ENCODE results near the gene SSBP2.
"Not testable (repeated sequence)": the region's sequence is repeated elsewhere in the genome, so short reads cannot be mapped to it uniquely, and the experiment has no call there.

SSBP2 gene

DNA sequence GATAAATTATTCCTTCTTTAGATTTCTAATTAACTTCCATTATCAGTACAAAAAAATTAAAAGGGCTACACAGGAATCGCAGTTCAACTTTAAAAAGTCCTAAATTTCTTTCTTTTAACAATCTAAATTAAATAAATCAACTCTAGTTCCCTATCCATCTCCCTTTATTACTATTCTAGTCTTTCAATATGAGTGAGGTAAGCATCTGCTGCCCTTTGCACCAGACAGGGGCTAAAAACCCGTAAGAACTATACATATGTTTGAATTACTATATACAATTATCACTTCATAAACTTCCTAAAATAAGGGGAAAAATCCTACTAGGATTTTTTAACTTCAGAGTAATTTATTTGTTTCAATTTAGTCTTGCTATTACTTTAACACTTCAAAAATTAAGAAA is 145.6 kb downstream of the SSBP2 start:
- DNase-seq (ENCODE audit: low read depth in 2 of 3, low spot score in 2 of 3) = no peak

DNA sequence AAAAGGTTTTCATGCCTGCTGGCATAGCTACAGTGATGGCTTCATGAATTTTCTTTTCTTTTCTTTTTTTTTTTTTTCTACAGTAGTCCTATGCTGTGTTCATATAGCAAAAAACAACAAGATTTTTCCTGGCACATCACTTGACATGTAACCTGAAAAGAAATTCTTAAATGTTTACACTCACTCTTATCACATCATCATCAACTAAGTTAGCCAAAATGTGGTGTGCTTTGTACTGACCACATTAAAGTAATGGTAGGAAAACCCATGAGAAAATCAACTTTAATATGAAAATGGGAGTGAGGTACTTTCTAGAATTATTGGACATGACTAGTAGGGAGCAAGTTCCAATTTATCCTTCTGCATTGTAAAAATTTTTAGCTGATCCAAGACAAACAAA is 146.7 kb downstream of the SSBP2 start:
- DNase-seq (ENCODE audit: low read depth in 2 of 3, low spot score in 2 of 3) = no peak

DNA sequence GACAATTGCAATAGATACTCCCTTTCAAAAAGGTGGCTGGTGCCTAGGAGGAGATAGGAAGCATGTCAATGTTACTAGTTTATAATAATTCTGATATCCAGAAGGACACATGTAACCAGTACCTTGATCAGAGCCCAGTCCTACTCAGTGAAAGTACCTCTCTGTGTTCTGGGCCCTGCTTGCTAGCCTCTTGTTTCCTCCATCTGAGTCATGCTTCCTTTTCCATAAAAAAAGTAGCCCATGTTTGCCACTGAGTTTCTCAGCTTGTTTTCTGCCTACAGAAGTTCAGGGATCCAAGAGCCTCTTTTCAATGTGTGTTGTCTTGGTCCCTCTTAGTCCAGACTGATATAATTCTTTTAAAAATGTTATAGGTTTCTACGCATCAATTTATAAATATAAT is 149.0 kb downstream of the SSBP2 start:
- no peak for DNase-seq (ENCODE audit: low read depth in 2 of 3, low spot score in 2 of 3)

DNA sequence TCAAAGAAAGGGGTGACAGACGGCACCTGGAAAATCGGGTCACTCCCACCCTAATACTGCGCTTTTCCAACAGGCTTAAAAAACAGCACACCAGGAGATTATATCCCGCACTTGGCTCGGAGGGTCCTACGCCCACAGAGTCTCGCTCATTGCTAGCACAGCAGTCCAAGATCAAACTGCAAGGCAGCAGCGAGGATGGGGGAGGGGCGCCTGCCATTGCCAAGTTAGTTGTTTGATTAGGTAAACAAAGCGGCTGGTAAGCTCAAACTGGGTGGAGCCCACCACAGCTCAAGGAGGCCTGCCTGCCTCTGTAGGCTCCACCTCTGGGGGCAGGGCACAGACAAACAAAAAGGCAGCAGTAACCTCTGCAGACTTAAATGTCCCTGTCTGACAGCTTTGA is 158.8 kb downstream of the SSBP2 start:
- not testable (repeated sequence) for DNase-seq (ENCODE audit: low read depth in 2 of 3, low spot score in 2 of 3)

DNA sequence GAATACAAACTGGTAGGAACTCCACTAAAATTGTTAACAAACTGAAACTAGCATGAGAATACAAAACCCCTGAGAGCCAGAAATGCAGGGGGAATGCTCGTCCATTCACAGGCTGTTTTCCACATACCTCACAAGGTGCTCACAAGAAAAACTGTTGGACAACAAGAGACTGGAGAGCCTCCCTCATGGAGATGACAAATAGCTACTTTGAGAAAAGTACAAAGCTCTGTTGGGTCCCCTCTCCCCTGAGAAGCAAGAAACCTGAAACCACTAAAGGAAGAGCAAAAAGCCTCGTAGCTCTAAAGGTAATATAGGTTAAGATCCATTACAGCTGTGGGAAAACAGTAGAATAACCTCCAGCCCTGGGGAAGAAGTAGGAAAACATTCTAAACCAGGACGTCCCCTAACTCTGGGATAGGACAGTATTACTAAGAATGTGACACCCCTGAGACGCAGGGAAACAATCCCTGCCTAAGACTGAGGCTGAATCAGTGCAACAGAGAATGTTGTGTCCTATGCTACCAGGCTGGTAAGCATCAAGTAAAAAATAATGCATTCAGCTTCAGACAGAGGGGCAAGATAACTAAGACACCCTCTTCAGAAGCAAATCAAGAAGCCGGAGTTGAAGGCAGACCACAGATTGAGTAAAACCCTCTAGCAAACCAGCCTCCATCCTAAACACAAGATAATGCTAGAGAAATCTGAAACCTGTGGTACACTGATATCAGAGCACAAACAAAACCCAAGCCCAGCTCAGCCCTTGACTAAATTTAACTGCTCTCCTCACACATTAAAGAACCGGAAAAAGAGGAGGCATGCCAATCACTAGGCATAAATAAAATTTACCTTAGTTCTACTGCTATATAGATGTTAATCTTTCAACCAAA is 160.2 kb downstream of the SSBP2 start:
- no peak for DNase-seq (ENCODE audit: low read depth in 2 of 3, low spot score in 2 of 3)

DNA sequence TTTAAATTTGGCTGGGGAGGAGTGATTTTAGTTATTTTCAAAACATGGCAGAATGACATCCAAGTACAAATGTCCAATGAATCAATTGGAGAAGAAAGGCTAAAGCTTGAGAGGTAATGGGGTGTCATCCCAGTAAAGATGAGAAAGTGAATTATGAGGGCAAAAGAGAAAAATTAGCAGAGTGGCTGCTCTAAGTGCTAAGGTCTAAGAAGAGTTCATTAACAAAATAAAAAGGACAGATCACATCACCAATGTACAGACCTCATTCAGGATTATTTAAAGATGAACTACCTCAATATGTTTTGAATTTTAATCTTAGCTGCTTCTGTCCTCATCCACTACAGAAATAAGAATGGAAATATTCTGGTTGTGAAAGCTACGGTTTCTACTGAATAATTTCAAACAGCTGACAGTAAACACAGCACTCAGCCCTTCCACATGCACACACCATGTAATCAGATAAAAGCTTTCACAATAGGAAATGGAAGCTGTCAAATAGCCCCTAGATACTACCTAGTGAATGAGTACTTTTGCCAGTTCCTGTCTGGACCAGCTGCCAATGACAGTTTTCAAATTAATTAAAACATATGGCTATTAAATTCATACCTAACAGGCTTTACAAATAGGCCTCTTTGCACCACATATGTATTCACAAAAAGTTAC is 171.5 kb downstream of the SSBP2 start:
- no peak for DNase-seq (ENCODE audit: low read depth in 2 of 3, low spot score in 2 of 3)

DNA sequence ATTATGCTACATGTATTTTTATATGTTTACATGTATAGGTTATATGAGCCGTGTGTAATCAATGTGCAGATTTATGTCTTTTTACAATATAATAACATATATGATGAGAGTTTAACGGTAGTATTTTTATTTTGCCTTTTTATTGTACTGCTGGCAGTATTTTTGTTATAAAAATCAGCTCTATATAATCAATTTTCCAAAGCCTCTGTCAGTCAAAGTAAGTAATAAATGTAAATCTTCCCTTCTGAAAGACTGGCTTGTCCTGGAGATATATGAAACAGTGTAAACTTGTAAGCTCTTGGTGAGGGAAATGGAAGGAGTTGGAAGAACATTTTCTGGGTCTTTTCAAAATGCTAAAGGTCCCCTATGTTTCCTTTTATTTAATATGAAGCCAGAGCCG is 173.8 kb downstream of the SSBP2 start:
- DNase-seq (ENCODE audit: low read depth in 2 of 3, low spot score in 2 of 3) = no peak

DNA sequence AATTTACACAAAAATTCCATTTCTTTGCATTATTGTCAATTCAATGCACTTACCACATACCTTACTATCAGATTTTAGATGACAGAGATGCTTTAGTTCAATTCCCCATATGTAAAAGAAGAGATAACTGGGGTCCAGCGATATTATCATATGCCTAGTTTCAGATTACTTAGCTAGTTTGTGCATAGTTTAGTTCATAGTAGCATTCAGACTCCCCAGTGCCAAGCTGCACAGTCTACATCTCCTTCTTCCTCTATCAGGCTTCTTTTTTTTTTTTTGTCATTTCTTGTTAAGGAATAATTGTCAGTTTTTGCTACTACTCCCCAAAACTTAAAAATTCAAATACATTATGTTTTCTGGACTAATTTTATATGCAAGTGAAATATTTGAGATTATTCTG is 175.0 kb downstream of the SSBP2 start:
- DNase-seq (ENCODE audit: low read depth in 2 of 3, low spot score in 2 of 3) = no peak

DNA sequence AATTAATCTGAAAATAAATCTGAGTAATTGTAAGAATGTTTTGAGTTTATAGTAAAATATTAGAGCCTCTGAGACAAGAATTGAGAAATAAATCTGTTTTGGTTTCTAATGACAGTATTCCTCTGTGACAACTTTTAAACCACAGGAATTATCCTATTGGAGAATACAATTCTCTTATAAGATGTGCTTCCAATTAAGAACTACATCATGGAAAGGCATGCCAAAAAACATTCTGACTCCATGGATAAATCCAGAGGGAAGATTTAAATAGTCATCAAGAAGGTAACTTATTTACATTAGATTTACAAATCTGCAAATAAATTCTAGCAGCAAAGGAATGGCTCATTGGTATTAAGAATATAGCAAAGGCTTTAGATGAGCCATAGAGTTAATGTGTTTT is 178.7 kb downstream of the SSBP2 start:
- DNase-seq (ENCODE audit: low read depth in 2 of 3, low spot score in 2 of 3) = no peak

DNA sequence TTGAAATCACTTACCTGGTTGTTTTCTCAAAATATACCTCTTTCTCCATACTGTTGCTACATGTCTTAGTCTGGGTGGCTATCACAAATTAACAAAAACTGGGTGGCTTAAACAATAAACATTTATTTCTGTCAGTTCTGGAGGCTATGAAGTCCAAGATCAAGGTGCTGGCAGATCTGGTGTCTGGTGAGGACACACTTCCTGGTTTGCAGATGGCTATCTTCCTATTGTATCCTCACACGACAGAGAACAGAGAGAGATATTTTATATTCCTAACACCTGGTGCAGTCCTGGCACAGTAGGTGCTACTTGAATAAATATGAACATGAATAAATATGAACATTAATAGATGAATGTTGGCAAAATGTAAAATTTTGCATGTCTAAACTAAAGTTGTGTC is 192.7 kb downstream of the SSBP2 start:
- no peak for DNase-seq (ENCODE audit: low read depth in 2 of 3, low spot score in 2 of 3)

DNA sequence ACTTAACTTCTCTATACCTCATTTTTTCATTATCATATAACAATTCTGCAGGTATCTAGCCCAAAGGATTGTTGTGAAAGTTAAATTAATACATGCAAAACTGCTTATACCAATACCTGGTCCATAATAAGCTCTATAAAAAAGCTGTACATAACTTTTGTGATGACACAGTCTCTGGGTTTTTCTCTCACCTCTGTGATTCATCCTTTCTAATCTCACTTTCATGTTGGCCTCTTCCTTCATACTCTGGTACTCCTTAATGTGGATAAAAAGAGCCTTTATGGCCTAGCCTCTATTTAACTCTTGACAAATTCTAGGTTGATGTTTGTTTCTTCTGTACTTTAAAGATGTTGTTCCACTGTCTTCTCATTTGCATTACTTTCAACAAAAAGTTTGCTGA is 194.1 kb downstream of the SSBP2 start:
- DNase-seq (ENCODE audit: low read depth in 2 of 3, low spot score in 2 of 3) = no peak

DNA sequence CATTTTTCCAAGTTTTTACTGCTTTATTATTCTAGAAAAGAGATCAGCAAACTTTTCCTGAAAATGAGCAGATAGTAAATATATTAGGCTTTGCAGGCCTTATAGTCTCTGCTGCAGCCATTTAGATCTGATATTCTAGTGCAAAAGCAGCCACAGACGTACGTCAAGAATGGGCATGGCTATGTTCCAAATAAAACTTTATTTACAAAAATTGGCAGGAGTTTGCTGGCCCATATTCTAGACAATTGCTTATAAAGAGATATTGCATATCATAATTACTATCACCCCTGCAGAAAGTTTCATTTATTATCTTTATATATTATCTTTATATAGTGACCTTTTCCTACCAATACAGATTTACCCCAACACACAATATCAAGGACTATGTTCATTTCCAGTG is 195.0 kb downstream of the SSBP2 start:
- DNase-seq (ENCODE audit: low read depth in 2 of 3, low spot score in 2 of 3) = no peak

DNA sequence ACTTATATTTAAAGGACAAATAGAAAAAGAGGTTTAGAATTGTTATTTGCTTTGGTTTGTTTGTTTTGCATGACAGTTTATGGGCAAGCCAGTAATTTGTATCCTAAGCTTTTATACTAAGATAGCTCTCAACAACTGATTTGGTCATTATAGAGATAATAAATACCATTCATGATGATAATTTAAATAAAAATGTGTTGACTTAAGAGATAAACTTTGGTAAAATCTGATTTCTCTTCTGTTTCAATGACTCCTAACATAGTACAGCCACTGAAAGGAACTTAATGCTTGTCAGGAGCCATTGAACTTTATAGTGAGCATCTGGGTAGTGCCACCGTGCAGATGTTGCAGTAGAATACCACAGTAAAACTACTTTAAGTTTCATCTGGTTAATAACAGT is 196.2 kb downstream of the SSBP2 start:
- no peak for DNase-seq (ENCODE audit: low read depth in 2 of 3, low spot score in 2 of 3)

DNA sequence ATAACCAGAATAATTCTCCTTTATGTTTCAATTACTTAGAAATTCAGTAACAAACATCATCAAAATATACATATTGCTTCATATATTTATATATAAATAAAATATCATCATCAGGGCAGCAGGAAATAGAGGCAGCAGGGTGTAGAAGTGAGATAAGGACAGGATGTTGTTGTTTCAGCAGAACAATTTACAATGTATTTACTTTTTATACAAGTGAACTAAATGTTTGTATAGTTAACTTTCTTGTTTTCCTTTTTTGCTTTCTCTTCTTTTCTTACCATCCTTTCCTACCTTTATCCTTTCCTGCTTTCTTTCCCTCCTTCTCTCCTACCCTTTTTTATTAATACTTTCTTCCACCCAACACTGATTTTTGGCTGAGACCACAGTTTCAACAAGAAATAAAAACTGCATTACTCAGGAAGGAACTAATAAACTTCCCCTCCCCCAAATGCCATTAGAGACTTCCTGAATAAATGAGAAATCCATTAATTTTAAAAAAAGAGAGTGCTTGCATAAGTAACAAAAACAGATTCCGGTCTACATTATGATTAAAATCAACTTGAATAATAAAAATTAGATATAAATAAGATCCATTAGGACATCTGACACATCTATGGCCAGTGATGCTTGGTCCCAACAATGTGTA is 197.2 kb downstream of the SSBP2 start:
- DNase-seq (ENCODE audit: low read depth in 2 of 3, low spot score in 2 of 3) = no peak

DNA sequence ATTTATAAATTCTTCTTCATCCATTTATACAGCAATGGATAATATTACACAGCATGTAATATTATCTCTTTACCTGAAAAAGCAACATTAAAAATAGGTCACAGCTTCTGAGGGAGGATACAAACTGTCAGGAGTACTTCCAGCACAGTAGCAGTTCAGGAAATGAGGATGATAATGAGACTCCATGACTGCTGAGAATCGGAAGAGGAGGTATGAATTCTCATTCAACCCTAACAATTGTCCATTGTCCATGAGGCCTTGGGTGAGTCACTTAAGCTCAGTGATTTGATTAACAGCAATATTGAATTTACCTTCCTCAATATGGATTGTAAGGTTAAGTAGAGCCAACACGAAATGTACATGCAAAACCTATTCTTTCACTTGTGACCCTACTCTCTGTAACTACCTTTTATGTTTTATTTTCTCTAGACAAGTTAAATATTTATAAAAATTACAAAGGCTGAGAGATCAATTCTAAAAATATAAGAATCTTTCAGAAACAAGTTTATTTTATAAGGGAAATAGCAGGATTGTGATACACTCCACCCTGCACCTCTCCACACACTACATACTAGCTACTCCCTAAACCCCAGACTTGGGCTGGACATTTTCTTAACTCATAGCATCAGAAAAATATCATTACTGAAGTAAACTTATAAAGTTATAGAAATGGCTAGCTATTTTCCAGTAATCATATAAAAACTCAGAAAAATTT is 197.9 kb downstream of the SSBP2 start:
- DNase-seq (ENCODE audit: low read depth in 2 of 3, low spot score in 2 of 3) = no peak

DNA sequence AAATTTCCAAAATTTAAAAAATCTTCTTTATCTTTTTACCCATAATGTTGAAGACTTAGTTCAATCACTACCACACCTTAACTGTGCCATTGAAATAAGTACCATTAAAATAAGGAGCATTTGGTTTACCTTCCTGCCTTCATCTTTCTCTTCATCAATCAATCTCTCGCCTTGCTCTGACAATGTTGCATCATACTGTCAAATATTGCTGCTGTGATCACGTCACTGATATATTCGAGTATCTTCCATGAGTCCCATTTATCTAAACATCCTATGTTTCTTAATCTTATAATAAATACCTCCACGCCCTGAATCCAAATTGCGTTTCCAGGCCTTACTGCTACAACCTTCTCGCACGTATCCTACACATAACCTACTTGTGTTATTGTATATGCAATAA is 201.8 kb downstream of the SSBP2 start:
- DNase-seq (ENCODE audit: low read depth in 2 of 3, low spot score in 2 of 3) = no peak

DNA sequence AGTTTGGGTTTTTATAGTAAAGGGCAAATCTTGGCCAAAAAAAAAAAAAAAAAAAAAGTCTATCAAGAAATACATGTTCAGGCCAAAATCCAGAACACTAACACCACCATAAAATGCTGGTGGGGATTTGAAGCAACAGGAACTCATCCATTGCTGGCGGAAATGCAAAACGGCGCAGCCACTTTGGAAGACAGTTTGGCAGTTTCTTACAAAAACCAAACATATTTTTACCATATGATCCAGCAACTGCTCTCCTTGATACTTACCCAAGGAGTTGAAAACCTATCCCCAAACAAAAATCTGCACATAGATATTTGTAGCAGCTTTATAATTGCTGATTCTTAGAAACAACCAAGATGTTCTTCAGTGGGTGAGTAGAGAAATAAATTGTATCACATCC is 203.9 kb downstream of the SSBP2 start:
- no peak for DNase-seq (ENCODE audit: low read depth in 2 of 3, low spot score in 2 of 3)

DNA sequence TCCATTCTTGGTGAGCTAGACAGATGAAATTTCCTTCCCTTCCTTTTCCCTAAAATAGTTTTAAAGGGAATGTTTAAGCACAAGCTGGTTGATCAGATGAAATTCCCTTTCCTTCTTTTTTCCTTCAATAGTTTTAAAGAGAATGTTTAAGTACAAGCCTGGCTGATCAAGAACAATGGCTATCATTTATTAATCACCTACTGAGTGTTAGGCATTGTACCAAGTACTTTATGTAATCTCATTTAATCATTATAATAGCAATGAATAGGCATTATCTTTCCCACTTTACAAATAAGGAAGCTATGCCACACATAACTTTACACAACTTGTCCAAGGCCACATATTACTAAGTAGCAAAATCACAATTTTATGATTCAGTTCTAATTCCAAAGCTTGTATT is 205.0 kb downstream of the SSBP2 start:
- DNase-seq (ENCODE audit: low read depth in 2 of 3, low spot score in 2 of 3) = no peak

DNA sequence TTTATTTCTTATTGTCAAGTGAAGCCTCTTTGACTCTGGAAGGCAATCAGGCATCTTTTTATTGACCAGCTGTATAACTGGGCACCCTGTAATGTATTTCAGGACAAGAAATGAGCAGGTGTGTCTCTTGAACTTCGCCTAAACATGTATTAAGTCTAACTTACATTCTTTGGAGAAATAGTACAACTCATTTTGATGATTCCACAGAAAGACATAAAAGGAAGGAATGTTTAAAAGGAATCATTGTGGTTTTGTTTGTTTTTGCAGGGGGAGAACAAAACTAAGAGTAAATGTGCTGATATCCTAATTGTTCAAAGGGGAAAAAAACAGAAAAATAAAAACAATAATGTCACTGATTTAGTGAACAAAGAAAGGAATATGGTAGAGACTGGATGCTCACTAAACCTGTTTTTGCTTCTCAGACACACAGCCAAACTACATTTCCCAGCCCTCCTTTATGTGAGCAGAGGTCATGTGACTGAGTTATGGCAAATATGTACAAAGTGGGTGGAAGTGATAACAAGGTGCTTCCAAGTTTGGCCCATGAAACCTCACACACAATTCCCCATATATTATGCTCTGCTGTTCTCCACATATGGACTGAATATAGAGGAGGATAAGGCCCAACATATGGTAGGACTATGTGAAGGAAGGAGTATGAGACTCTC is 206.4 kb downstream of the SSBP2 start:
- no peak for DNase-seq (ENCODE audit: low read depth in 2 of 3, low spot score in 2 of 3)

DNA sequence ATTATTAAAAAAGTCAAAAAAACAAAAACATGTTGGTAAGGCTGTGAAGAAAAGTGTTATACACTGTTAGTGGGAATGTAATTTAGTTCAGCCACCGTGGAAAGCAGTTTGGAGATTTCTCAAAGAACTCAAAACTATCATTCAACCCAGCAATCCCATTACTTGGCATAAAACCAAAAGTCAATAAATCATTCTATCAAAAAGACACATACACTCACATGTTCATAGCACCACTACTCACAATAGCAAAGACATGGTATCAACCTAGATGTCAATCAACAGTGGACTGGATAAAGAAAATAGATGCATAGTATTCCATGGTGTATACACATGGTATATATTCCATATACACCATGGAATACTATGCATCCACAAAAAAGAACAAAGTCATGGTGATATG is 208.7 kb downstream of the SSBP2 start:
- no peak for DNase-seq (ENCODE audit: low read depth in 2 of 3, low spot score in 2 of 3)

DNA sequence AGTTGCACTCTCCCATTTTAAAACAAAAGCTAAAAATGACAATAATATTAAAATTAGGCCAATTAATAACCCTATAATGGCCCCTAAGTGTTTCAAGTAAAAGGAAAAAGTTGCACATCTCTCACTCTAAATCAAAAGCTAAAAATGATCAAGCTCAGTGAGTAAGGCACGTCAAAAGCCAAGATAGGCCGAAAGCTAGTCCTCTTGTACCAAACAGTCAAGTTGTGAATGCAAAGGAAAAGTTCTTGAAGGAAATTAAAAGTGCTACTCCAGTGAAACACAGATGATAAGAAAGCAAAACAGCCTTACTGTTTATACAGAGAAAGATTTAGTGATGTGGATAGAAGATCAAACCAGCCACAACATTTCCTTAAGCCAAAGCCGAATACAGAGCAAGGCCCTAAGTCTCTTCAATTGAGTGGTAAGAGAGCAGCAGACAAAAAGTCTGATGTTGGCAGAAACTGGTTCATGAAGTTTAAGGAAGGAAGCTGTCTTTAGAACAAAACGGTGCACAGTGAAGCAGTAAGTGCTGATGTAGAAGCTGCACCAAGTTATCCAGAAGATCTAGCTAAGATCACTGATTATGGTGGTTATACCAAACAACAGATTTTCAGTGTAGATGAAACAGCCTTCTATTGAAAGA is 212.9 kb downstream of the SSBP2 start:
- DNase-seq (ENCODE audit: low read depth in 2 of 3, low spot score in 2 of 3) = no peak

All from activated CD8-positive, alpha-beta memory T cell treated with anti-CD3 and anti-CD28 coated beads for 48 hours (primary cell).